ENCODE data around the gene TRMT1.

Gene TRMT1

DNA sequence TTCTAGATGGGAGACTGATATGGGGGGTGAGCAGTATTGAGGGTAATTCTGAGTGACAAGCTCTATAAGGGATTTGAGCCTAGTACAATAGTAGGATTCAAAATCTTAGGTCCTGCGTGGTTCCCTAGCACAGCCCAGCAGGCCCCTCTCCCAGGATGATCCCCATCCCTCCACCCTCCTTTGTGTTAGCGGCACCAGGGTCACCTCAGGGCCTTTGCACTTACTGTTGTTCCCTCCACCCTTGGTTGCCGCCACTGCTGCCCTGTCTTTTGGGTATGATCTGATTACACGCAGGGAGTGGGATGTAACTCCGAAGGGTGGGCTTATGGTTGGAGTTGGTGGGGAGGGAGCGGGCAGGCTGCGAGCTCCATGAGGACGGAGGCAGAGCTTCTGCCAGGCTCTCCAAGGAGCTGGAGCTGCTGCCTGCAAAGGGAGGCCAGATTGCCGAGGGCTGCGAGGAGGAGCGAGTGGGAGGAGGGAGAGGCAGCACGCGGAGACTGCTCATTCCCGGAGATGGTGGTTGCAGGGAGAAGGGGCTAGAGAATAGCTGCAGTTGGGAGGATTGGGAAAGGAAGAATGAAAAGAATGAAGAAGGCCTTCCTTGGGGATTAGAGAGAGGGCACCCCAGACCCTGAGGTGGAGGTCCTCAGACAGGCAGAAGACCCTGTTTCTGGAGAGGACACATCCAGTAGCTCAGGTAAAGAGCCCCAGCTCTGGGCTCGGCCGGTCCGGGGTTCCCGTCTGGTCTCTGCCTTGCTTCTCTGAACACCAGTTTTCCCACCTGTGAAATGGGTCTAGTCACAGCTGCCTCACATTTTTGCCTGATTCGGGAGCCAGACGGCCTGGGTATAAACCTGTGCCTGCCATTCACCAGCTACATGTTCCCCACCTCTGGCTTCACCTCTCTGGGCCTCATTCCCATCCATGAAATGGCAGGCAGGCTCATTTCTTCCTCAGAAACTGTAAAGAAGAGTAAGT is 6.7 kb upstream of the TRMT1 start:
- no peak for DNase-seq (ENCODE audit: low read depth)

GRCh38 chr19:13122275-13122878 is 5.8 kb upstream of the TRMT1 start:
- no peak for DNase-seq (ENCODE audit: low read depth)

DNA sequence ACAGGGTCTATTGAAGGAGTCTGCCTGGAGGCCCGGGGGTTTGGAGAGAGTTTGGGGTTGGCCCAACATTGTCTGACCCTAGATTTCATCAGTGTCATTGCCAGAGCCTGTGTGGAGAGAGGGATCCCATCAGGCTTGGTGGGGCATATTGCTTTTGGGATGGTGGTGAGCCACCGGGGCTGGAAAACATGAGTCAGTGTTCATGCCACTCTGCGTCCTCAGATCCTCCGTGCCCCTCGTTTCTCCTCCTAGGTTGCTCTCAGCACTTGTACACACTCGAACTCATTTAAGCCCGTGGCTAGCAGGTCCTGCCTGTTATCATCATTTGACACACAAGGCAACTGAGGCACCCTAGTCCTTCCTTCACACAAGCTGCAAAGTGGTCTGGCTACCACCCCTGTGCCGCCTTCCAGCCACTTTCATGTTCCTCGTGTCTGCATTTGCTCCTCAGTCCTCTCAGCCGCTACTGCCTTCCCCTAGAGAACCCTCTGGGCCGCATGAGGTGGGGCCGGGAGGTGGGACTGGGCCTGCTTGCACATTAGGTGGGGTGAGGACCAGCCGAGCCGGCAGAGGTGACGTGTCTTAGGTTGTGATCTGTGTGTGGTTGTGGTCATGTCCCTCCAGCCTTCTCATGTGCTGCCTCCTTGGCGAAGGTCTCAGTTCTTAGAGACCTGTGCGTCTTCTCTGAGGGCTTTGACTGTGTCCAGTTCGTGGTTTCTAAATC is 5.2 kb upstream of the TRMT1 start:
- DNase-seq (ENCODE audit: low read depth): no peak

DNA sequence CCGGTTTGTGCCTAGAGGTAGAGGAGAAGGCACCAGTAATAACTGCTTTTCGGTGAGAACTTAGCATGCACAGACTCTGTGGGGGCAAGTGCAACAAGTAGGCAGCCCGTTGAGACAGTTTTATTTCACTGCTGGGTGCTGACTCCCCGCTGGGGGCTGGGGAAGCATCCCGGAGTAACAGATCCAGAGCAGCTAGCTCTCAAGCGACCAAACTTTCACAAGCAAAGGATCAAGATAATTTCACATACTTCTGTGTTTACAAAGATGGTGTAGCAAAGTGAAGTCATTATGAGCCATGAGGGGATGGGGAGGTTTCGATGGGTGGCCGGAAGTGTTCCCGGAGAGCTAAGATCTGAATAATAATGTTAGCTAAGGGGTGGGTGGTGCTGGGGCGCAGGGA is 4.3 kb upstream of the TRMT1 start:
- no peak for DNase-seq (ENCODE audit: low read depth)

GRCh38 chr19:13120031-13120430 is 3.5 kb upstream of the TRMT1 start:
- DNase-seq (ENCODE audit: low read depth): no peak

- no peak for DNase-seq (ENCODE audit: low read depth)
These were observed 3.1 kb upstream of the TRMT1 start for GRCh38 chr19:13119627-13120026.

DNA sequence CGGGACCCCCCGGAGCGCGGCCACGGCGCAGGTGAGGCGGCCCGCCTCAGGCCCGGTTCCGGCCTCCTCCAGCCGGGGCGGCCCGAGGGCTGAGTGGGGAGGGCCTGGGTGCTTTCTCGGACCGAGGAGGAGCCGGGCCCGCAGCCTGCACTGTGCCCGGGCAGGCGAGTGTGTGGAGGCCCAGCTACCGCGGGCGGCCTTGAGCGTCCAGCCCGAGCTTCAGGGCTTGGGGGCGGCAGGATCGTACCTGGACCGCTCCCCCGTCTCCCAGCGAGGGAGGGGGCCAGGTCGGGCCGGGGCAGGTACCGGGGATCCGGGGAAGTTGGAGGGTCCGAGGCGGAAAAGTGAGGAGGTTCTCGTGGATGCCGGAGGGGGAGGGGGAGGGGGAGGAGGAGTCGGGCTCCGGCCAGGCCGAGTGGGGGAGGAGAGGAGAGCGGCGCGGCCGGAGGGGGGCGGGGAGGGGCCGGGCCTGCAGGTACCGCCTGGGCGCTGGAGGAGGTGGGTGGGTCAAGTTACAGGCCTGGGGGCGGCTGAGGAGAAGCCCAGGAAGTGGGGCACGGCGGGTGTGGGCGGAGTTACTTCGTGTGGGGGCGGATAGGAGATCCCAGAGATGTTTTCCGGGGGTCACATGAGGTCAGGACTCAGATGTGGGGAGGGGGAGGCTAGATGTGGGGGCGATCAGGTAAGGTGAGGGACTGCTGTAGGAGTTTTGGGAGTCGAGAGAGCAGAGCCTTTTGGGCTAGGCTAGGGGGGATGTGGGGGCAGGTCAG is 2.1 kb upstream of the TRMT1 start:
- DNase-seq (ENCODE audit: low read depth): no peak

DNA sequence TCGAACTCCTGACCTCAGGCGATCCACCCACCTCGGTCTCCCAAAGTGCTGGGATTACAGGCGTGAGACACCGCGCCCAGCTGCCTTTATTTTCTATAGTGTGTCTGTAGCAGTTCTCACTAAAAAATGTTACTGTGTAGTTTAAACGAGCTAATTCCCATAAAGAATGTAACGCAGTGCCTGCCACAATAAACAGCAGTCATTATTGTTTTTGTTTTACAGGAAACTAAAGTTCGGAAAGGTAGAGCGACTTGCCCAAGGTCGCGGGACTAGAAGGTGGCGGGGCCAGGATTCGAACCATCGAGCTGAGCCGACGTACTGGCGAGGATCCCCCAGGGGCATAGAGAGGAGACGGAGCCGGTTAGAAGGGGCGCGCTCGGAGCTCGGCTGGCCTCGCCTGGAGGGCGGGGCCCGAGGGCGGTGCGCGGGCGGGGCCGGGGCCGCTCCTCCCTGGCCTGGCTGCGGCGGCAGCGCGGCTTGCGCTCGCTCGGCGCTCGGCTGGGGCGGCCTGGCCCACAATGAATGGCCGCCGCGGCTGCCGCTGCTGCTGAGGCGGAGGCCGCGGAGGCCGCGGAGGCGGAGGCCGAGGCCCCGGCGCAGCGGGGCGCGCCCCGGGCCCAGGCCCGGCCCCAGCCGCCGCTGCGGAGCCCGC is 1.4 kb upstream of the TRMT1 start, which contains the start of gene NACC1:
TSS of gene NACC1 (plus strand) at position 493 of the 652 bp plus-strand sequence. CDS start 16,944 bp downstream, outside the sequence.
- peak; percentile 87 for DNase-seq (ENCODE audit: low read depth)

GRCh38 chr19:13117176-13117771 is 734 bp upstream of the TRMT1 start:
- DNase-seq (ENCODE audit: low read depth): no peak

- no peak for DNase-seq (ENCODE audit: low read depth)
These were observed 631 bp downstream of the TRMT1 start for GRCh38 chr19:13115936-13116281.

DNA sequence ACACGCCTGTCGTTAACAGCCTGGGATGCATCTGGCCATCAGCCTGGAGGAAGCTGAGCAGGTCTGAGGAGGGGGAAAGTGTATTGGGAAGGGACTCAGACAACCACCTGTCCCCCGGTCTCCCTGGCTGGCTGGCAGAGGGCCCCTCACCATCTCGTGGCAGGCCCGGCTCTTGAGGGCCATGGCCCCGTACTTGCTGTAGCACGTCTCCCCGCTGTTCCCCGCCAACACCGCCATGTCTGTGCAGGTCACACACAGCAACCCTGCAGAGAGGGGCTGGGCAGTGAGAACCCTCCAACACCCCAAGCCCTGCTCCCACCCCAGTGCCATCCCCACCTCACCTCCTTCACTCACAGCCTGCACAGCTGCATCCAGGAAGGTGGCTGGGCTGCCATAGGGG is 4.0 kb downstream of the TRMT1 start:
- no peak for DNase-seq (ENCODE audit: low read depth)

DNA sequence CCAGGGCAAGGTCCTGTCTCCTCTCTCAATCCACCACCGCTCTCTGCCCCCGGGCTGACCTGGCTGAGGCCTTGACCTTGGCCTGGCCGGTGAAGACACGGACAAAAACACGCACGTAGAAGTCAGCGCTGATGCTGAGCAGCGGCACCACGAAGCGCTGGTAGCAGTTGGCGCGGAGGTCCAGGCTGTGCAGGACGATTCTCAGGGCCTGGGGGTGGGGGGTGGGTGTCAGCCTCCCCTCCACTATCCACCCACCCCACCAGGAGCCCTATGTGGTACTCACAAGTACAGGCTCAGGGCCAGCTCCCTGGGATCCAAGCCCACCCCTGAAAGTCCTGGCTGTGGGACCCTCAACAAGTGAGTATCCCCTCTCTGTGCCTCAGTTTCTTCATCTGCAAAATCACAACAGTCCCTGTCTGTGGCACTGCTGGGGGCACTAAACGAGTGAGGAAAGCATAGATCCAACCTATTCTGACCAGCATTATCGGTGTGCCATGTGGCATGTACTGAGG is 6.4 kb downstream of the TRMT1 start:
- DNase-seq (ENCODE audit: low read depth): no peak

GRCh38 chr19:13109361-13110098 is 7.0 kb downstream of the TRMT1 start:
- no peak for DNase-seq (ENCODE audit: low read depth)

DNA sequence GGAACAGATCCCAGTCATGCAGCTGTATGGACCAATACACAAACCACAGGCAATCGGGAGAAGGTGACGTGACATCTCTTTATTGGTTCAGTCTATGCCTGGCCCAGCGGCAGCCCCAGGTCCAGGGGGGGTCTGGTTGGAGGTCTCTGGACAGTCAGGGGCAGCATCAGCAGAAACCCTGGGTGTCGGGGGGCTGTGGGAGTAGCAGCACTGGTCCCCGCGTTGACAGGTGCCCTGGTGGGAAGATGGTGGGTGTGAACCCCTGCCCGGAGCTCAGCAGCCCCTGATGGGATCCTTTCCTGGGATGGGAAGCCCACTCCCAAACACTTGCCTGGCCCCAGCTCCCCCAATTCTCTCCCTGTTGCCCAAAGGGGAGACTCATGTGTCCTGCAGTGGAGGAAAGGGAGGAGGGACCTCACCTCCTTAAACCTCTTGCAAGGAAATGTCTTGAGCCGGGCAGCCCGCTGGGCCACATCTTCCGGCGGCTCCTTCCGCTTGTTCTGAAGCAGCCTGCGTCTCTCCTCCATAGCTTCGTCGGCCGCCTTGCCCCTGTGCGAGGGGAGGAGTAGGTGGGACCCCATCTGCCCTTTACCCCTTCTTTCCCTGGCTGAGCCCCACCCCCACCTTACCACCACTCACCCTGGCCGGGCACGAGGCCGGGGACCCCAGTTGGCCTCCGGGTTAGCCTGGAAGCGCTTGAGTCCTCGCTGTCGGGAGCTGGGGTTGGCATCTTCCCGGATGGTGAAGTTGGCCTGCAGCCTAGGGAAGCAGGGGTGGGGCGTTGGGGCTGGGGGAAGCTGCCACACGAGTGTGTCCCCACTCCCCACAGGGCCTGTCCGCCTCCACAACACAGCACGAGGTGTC is 11.5 kb downstream of the TRMT1 start:
- no peak for DNase-seq (ENCODE audit: low read depth)

GRCh38 chr19:13104360-13104847 is 12.1 kb downstream of the TRMT1 start:
- DNase-seq (ENCODE audit: low read depth): no peak

DNA sequence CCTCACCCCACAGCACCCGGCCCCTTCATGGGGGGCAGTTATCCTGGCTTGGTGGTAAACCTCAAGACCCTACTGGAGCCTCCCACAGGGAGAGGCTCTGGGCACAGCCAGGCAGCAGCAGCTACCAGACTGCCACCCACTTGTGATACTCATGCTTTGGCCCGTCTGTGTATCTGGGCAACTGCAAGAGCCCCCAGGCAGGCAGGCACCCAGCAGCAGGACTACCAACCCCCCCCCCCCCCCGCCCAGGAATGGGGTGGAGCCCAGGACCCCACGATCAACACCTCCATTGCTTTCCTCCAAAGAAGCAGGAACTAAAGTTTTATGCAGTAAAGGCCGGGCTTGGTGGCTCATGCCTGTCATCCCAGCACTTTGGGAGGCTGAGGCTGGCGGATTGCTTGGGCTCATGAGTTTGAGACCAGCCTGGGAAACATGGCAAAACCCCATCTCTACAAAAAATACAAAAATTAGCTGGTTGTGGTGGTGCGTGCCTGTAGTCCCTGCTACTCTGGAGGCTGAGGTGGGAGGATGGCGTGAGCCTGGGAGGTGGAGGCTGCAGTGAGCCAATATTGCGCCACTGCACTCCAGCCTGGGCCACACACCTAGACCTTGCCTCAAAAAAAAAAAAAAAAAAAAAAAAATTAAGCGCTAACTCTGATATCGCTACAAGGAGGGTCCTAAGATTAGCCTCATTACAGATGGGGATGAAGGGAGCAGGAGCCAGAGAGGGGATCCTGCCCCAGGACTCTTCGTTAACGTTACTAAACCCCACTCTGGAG is 12.8 kb downstream of the TRMT1 start:
- DNase-seq (ENCODE audit: low read depth): no peak

GRCh38 chr19:13102666-13103580 is 13.6 kb downstream of the TRMT1 start, which contains the start of gene LYL1:
LYL1 (minus strand) TSS chr19:13102858; CDS start chr19:13101171, 1,687 bp downstream.
- DNase-seq (ENCODE audit: low read depth): no peak
